Measurements from ENCODE around the gene MFN1. TPM values are rescaled to one million over a fixed set of nuclear protein-coding genes. Genes with fewer than 3 reads are reported as not detected.

The MFN1 gene
- total RNA-seq, 1 donor from 2014 or later, result 74.2 TPM

GRCh38 chr3:179430277-179430870 is 82.9 kb downstream of the MFN1 start:
- Histone ChIP-seq H3K4me1 (peaks cover 66% of the 10 kb centered on the region), H3K27me3 (ENCODE audit: low read depth) (no peaks in the 10 kb centered on the region), H3K36me3 (peaks cover 7% of the 10 kb centered on the region), H3K27ac (replicated peaks) (no peak overlapping the region), H3K4me3 (no peak overlapping the region), H3K9me3 (replicated peaks) (no peaks in the 10 kb centered on the region)
- DNase-seq, result no peak
- no peak for TF ChIP-seq CTCF (IDR thresholded peaks at IDR 0.05; ENCODE audit: borderline replicate concordance)
- intact Hi-C loops (cut with micrococcal nuclease), result no loop called here

GRCh38 chr3:179432021-179432420 is 84.5 kb downstream of the MFN1 start:
- Histone ChIP-seq H3K27ac (replicated peaks) (no peak overlapping the region), H3K27me3 (ENCODE audit: low read depth) (no peaks in the 10 kb centered on the region), H3K4me3 (no peak overlapping the region), H3K9me3 (replicated peaks) (no peaks in the 10 kb centered on the region), H3K36me3 (no peaks in the 10 kb centered on the region), H3K4me1 (peaks cover 82% of the 10 kb centered on the region)
- intact Hi-C loops (cut with micrococcal nuclease), result no loop called here
- TF ChIP-seq CTCF (IDR thresholded peaks at IDR 0.05; ENCODE audit: borderline replicate concordance), result no peak
- no peak for DNase-seq

- Histone ChIP-seq H3K27ac (replicated peaks) (no peak overlapping the region), H3K4me1 (peaks cover 84% of the 10 kb centered on the region), H3K27me3 (ENCODE audit: low read depth) (no peaks in the 10 kb centered on the region), H3K4me3 (no peak overlapping the region), H3K36me3 (no peaks in the 10 kb centered on the region), H3K9me3 (replicated peaks) (no peaks in the 10 kb centered on the region)
- TF ChIP-seq CTCF (IDR thresholded peaks at IDR 0.05; ENCODE audit: borderline replicate concordance), result no peak
- no peak for DNase-seq
- intact Hi-C loops (cut with micrococcal nuclease), result no loop called here
Observed at GRCh38 chr3:179432451-179432850, 84.9 kb downstream of the MFN1 start.

DNA sequence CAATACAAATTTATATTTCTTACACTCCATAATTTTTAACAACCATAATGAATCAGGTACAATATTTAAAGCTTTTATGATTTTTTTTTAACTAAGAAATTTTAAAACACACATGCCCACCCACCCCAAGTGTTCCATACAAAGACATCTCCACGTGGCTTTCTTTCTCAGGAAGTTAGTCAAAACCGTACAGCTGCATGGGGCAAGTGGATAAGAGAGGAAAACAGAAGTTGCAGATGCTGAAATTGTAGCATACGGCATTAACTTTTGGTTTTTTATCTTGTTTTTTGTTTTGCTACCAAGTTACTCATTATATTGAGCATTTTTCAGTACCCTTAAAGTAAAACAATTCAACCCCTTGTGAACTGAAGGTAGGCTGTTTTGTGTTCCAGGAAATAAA is 89.0 kb downstream of the MFN1 start:
- intact Hi-C loops (cut with micrococcal nuclease), result no loop called here
- no peak overlapping the region for H3K27ac ChIP-seq (replicated peaks)
- TF ChIP-seq CTCF (IDR thresholded peaks at IDR 0.05; ENCODE audit: borderline replicate concordance), result no peak
- H3K27me3 ChIP-seq (ENCODE audit: low read depth), result no peaks in the 10 kb centered on the region
- no peak overlapping the region for H3K4me3 ChIP-seq
- H3K4me1 ChIP-seq, result peaks cover 64% of the 10 kb centered on the region
- H3K9me3 ChIP-seq (replicated peaks), result no peaks in the 10 kb centered on the region
- DNase-seq, result no peak
- no peaks in the 10 kb centered on the region for H3K36me3 ChIP-seq

DNA sequence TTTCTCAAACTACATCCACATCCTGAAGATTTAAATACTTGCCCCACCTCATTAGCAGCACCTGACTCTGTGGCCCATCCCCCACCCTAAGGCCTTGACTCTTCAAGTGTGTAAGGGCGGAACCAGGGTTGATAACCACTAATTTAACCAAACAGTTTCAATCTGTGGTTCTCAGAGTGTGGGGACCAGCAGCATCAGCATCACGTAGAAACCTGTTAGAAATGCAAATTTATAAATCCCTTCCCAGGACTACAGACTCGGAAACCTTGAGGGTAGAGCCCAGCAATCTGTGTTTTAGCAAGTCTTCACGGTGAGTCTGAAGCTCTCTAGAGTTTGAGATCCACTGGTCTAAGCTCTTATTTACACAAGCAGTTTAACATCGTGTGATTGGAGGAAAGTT is 91.3 kb downstream of the MFN1 start:
- Histone ChIP-seq H3K27me3 (ENCODE audit: low read depth) (no peaks in the 10 kb centered on the region), H3K4me1 (peaks cover 40% of the 10 kb centered on the region), H3K36me3 (no peaks in the 10 kb centered on the region), H3K9me3 (replicated peaks) (no peaks in the 10 kb centered on the region), H3K4me3 (no peak overlapping the region), H3K27ac (replicated peaks) (no peak overlapping the region)
- intact Hi-C loops (cut with micrococcal nuclease), result no loop called here
- DNase-seq, result no peak
- TF ChIP-seq CTCF (IDR thresholded peaks at IDR 0.05; ENCODE audit: borderline replicate concordance), result no peak

Other genes with a start within 250 kb of the MFN1 start
- 19.6 TPM for gene PIK3CA, start 199.4 kb upstream of the MFN1 start, total RNA-seq
- 0.96 TPM for gene KCNMB3, start 96.6 kb upstream of the MFN1 start, total RNA-seq
- gene ZNF639, start 24.7 kb upstream of the MFN1 start, total RNA-seq, result 28.8 TPM
- gene GNB4, start 103.8 kb downstream of the MFN1 start, total RNA-seq, result 11.9 TPM
- 22.6 TPM for gene ACTL6A, start 215.2 kb downstream of the MFN1 start, total RNA-seq

All from left ventricle myocardium inferior (tissue), 1 donor.